HepG2 (cell line): ENCODE results near the gene PPFIA4. TPM values are rescaled to one million over a fixed set of nuclear protein-coding genes. Genes with fewer than 3 reads are reported as not detected.

ENCODE experiments used
- ATAC-seq: fragments of 200-7000 bp; cut with Tn5 transposase; 3 replicates; pipeline ENCODE4 v1.9.1; 2020; ENCODE audit warnings: mild to moderate bottlenecking, moderate library complexity
- BruUV-seq: library from RNA; stranded (reverse); fragments of 400-500 nt; replicated peaks from 2 replicates; lab custom pipeline; 2021; lab: Mats Ljungman, UMichigan
- CTCF ChIA-PET: fragments of 300-600 bp; formaldehyde crosslinking; extraction: SDS; loops from one replicate; lab custom pipeline; 2021; ENCODE audit warnings: low total read pairs, inconsistent platforms, low intra/inter-chr PET ratio; lab: Yijun Ruan, JAX
- POLR2A ChIA-PET: fragments of 350-600 bp; sonication (Branson Sonifier 250); formaldehyde crosslinking; loops from one replicate; lab custom pipeline; 2020; ENCODE audit warnings: antibody characterized with exemption, inconsistent platforms; lab: Yijun Ruan, JAX
- DNase-seq: peaks from one replicate; pipeline ENCODE4 v3.0.0-alpha.2; 2015; ENCODE audit warnings: low spot score
- FAIRE-seq: peaks from 3 replicates; lab custom pipeline; 2011; peaks lifted over from hg19 to GRCh38; lab: Jason Lieb, UNC
- H2AFZ ChIP-seq: one replicate; pipeline ENCODE4 v1.6.1; 2011; ENCODE audit warnings: low read length, inconsistent platforms
- H3K27ac ChIP-seq: fragments of 300-600 bp; 3 replicates; pipeline ENCODE4 v1.8.0; 2011; ENCODE audit warnings: mixed run types, mild to moderate bottlenecking, mixed read lengths, low read length, inconsistent platforms; ENCODE audit not compliant: insufficient read depth; ENCODE audit errors: extremely low read length
- H3K27me3 ChIP-seq, 2 experiments: fragments of 200-600 bp in 1 of 2; 2 replicates in 1 of 2; 3 replicates in 1 of 2; pipeline versions ENCODE4 v1.6.0 to v1.8.0; 2011; ENCODE audit warnings: low read length in 2 of 2, mild to moderate bottlenecking in 2 of 2, moderate library complexity in 2 of 2, inconsistent platforms in 1 of 2; ENCODE audit not compliant: insufficient read depth in 2 of 2, control insufficient read depth in 1 of 2
- H3K36me3 ChIP-seq, 2 experiments: fragments of 200-600 bp in 1 of 2; replicated peaks in 1 of 2; 2 replicates in 1 of 2; 3 replicates in 1 of 2; pipeline versions ENCODE4 v1.5.1 to v1.8.0; 2011; ENCODE audit warnings: low read length in 2 of 2, inconsistent platforms in 1 of 2; ENCODE audit not compliant: insufficient read depth in 2 of 2, control insufficient read depth in 1 of 2
- H3K4me1 ChIP-seq: 2 replicates; pipeline ENCODE4 v1.5.1; 2012; ENCODE audit warnings: low read length, inconsistent platforms; ENCODE audit not compliant: insufficient read depth
- H3K4me2 ChIP-seq: 2 replicates; pipeline ENCODE4 v1.6.0; 2011; ENCODE audit warnings: low read depth, low read length, inconsistent platforms
- H3K4me3 ChIP-seq, 3 experiments: fragments of 200-600 bp in 1 of 3; sonication (generic), shearing (Covaris generic) in 1 of 3; replicated peaks in 1 of 3; 2 replicates each; pipeline ENCODE4 v1.5.1; 2011 to 2016; ENCODE audit warnings: low read length in 3 of 3, inconsistent platforms in 2 of 3, low read depth in 2 of 3, mild to moderate bottlenecking in 2 of 3, control low read depth in 1 of 3, mixed read lengths in 1 of 3; ENCODE audit not compliant: insufficient read depth in 1 of 3
- H3K79me2 ChIP-seq: one replicate; pipeline ENCODE4 v1.6.1; 2011; ENCODE audit warnings: low read length, inconsistent platforms; ENCODE audit not compliant: insufficient read depth
- H3K9ac ChIP-seq: 2 replicates; pipeline ENCODE4 v1.6.0; 2011; ENCODE audit warnings: mild to moderate bottlenecking, low read depth, low read length, inconsistent platforms; ENCODE audit not compliant: insufficient read depth
- H3K9me3 ChIP-seq: 2 replicates; pipeline ENCODE4 v1.5.1; 2012; ENCODE audit warnings: mild to moderate bottlenecking, low read length
- H4K20me1 ChIP-seq: 2 replicates; pipeline ENCODE4 v1.6.0; 2011; ENCODE audit warnings: inconsistent platforms, mild to moderate bottlenecking, low read length, moderate library complexity; ENCODE audit not compliant: insufficient read depth
- ATAD3A ChIP-seq: sonication (generic); formaldehyde crosslinking; IDR thresholded peaks from 2 replicates; pipeline ENCODE4 v1.4.0; 2020; ENCODE audit warnings: missing genetic modification reagents
- CAMTA2 ChIP-seq: sonication (generic); formaldehyde crosslinking; IDR thresholded peaks from 2 replicates; pipeline ENCODE4 v1.4.0; 2020; ENCODE audit warnings: mild to moderate bottlenecking, missing genetic modification reagents, borderline replicate concordance
- MEIS1 ChIP-seq: sonication (generic); formaldehyde crosslinking; IDR thresholded peaks from 2 replicates; pipeline ENCODE4 v1.9.0; 2021; ENCODE audit warnings: mild to moderate bottlenecking, missing genetic modification reagents, moderate library complexity, borderline replicate concordance
- ZNF234 ChIP-seq: sonication (generic); formaldehyde crosslinking; conservative IDR thresholded peaks from 2 replicates; pipeline ENCODE4 v1.5.1; 2020; ENCODE audit warnings: mild to moderate bottlenecking, missing genetic modification reagents
- ZNF768 ChIP-seq: sonication (generic); formaldehyde crosslinking; IDR thresholded peaks from 2 replicates; pipeline ENCODE4 v1.4.0; 2020; ENCODE audit warnings: missing genetic modification reagents
- WGBS: methylation state at CpG from one replicate; pipeline ENCODE4 v1.1.6; 2017; ENCODE audit warnings: low lambda C conversion rate; 5-methylcytosine and 5-hydroxymethylcytosine counted together
- in situ Hi-C: cut with HindIII; loops from 2 replicates; pipeline ENCODE4 v1.10.0; 2017; ENCODE audit warnings: low pct_unique_long_range_greater_than_20kb; ENCODE audit not compliant: extremely low pct_ligation_motif_present
- intact Hi-C: fragments of 100-400 bp; cut with micrococcal nuclease; formaldehyde crosslinking; loops from one replicate; pipeline ENCODE4 v1.10.0; 2022; ENCODE audit not compliant: unreplicated experiment
- polyA plus RNA-seq, 8 experiments: library from polyadenylated mRNA; depleted of rRNA in 3 of 8; stranded (reverse) in 7 of 8; unstranded in 1 of 8; fragments of >200 nt; fragmentation: Illumina TruSeq in 4 of 8; extraction: Trizol in 4 of 8; gene quantifications; 2 replicates each; pipeline versions ENCODE4 v1.2.1 to v1.2.3, GENCODE V29; 2011 to 2016; ENCODE audit warnings: low read depth in 4 of 8, missing spikeins in 1 of 8, mixed read lengths in 1 of 8; ENCODE audit not compliant: insufficient read depth in 1 of 8
- total RNA-seq, 5 experiments: library from RNA; depleted of rRNA; stranded (reverse); fragments of >200 nt; fragmentation: Illumina TruSeq; extraction: Trizol; gene quantifications; 2 replicates each; pipeline ENCODE4 v1.2.3, GENCODE V29; 2016; ENCODE audit warnings: low read depth in 1 of 5
- TF ChIP-seq, protein P1 (sequence below): sonication (generic); formaldehyde crosslinking; IDR thresholded peaks from 2 replicates; pipeline ENCODE4 v1.4.0; 2020; ENCODE audit warnings: missing genetic modification reagents

PPFIA4 gene
- total and polyA plus RNA-seq, 2 of the 13 experiments (the other 11 are each of a cell fraction or from before 2014, with no cell fraction given): 6.4 TPM; not detected in 1

DNA sequence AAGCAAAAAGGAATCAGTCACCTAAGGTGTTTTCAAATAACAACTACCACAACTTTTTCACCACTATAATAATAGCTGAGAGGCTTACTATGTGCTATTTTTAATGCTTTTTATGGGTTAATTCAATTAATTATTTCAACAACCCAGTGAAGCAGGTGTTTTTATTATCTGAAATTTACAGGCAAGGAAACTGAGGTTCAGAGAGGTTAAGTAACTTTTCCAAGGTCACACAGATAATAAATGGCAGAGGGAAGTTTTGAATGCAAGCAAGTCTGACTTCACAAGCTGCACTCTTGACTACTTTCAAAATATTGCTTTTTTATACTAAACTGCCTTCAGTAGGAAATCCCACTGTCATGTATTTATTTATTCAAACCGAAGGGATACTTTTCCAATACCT is 23.3 kb upstream of the PPFIA4 start:
- Histone ChIP-seq H3K4me1 (peaks cover 38% of the 10 kb centered on the region), H3K27me3 (peaks cover 0 to 3% of the 10 kb centered on the region in 2 experiments; a peak in 2 of 5 replicates), H3K79me2 (peaks cover 6% of the 10 kb centered on the region), H3K9me3 (no peaks in the 10 kb centered on the region), H3K36me3 (no peaks in the 10 kb centered on the region), H3K4me3 (no peak overlapping the region), H2AFZ (no peak overlapping the region), H3K4me2 (no peak overlapping the region), H4K20me1 (no peaks in the 10 kb centered on the region), H3K9ac (no peak overlapping the region), H3K27ac (no peak overlapping the region)
- intact Hi-C loops (loop anchor here (10.0 kb wide), 1 partner anchor 658 kb away; the partner anchor contains the start of genes PPP1R12B and UBE2T), in situ Hi-C loops (no loop called here)
- WGBS: 97% methylated on average over 1 of the region's 1 CpG
- ATAC-seq (no peak), FAIRE-seq (no peak), DNase-seq (no peak)
- TF ChIP-seq ATAD3A (CRISPR knock-in tag) (no peak), CAMTA2 (CRISPR knock-in tag) (no peak), MEIS1 (CRISPR knock-in tag) (no peak), ZNF234 (CRISPR knock-in tag) (no peak), ZNF768 (CRISPR knock-in tag) (peak; percentile 18; the same call in 1 of the 2 replicates)
- TF ChIP-seq, protein P1, sequence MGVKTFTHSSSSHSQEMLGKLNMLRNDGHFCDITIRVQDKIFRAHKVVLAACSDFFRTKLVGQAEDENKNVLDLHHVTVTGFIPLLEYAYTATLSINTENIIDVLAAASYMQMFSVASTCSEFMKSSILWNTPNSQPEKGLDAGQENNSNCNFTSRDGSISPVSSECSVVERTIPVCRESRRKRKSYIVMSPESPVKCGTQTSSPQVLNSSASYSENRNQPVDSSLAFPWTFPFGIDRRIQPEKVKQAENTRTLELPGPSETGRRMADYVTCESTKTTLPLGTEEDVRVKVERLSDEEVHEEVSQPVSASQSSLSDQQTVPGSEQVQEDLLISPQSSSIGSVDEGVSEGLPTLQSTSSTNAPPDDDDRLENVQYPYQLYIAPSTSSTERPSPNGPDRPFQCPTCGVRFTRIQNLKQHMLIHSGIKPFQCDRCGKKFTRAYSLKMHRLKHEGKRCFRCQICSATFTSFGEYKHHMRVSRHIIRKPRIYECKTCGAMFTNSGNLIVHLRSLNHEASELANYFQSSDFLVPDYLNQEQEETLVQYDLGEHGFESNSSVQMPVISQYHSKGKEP (CRISPR knock-in tag): no peak
- POLR2A ChIA-PET: no interaction called here
- no TSS peak for BruUV-seq
- CTCF ChIA-PET: no interaction called here
